Vagina (tissue), 2 donors: ENCODE measurements around the gene PAPOLB. TPM values are rescaled to one million over a fixed set of nuclear protein-coding genes. Genes with fewer than 3 reads are reported as not detected.

Source experiments
- DNase-seq, 2 donors: peaks; one replicate each; pipeline ENCODE4 v3.0.0-alpha.2; 2017; ENCODE audit errors: extremely low spot score in 2 of 2
- H3K27ac ChIP-seq: fragments of 200-600 bp; sonication (generic); one replicate; pipeline ENCODE4 v1.5.1; 2019
- H3K27me3 ChIP-seq: fragments of 200-600 bp; sonication (generic); one replicate; pipeline ENCODE4 v1.5.1; 2019
- H3K36me3 ChIP-seq, 2 donors: fragments of 200-600 bp; sonication (generic); one replicate each; pipeline ENCODE4 v1.5.1; 2017 to 2019
- H3K4me1 ChIP-seq: fragments of 200-600 bp; sonication (generic); one replicate; pipeline ENCODE4 v1.5.1; 2019
- H3K4me3 ChIP-seq, 2 donors: fragments of 200-600 bp; sonication (generic); 1 replicate in 1 of 2; 2 replicates in 1 of 2; pipeline ENCODE4 v1.5.1; 2016 to 2019
- H3K9me3 ChIP-seq: fragments of 200-600 bp; sonication (generic); one replicate; pipeline ENCODE4 v1.5.1; 2019
- POLR2A ChIP-seq, 2 donors: fragments of 450-650 bp; IDR thresholded peaks; one replicate each; pipeline ENCODE4 v1.6.1; 2017; ENCODE audit warnings: antibody characterized with exemption in 2 of 2, mild to moderate bottlenecking in 2 of 2, moderate library complexity in 2 of 2
- POLR2AphosphoS5 ChIP-seq, 2 donors: sonication (generic); formaldehyde crosslinking; IDR thresholded peaks; one replicate each; pipeline ENCODE4 v1.9.0; 2017; ENCODE audit warnings: antibody characterized with exemption in 2 of 2, mild to moderate bottlenecking in 2 of 2, low read depth in 1 of 2; ENCODE audit not compliant: insufficient read depth in 1 of 2
- intact Hi-C: fragments of 100-400 bp; cut with DNase I; formaldehyde crosslinking; loops from one replicate; pipeline ENCODE4 v1.15.1; 2023
- total RNA-seq: library from RNA; depleted of rRNA; stranded (reverse); fragments of >200 nt; gene quantifications from one replicate; pipeline ENCODE4 v1.2.3, GENCODE V29; 2016
- TF ChIP-seq, protein P1 (sequence below), 3 experiments: fragments of 450-650 bp in 2 of 3; fragments of 200-600 bp in 1 of 3; sonication (generic) in 1 of 3; IDR thresholded peaks; one replicate each; pipeline ENCODE4 v1.5.1; 2017 to 2019; ENCODE audit warnings: antibody characterized with exemption in 3 of 3, mild to moderate bottlenecking in 2 of 3, moderate library complexity in 2 of 3

Gene PAPOLB
- total RNA-seq, 1 donor from 2014 or later = not detected

DNA sequence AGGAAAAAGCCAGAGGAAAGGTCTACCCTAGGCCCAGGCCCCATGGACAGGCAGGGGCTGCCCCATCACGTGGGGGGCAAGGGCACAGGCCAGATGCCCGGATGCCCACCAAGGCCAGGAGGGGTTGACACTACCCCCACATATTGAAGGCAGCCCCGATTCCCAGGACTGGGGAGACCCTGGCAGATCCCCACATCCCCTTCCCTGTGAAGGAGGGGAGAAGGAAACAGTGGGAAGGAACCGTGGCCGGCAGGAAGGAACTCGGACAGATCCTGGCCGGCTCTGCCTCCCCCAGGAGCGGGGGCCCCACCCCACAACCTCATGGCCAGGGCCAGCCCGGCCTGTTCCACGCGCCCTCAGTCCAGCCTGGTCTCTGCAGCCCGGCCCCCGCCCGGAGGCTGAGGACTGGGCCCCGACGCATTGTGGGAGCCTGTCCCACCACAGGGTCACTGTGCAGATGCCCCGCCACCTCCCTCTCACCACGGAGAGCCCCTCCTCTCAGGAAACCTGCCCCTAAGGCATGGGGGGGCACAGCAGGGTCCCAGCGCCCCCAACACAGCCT is 41.3 kb downstream of the PAPOLB start:
- H3K36me3 ChIP-seq = no peaks in the 10 kb centered on the region
- no peaks in the 10 kb centered on the region for H3K9me3 ChIP-seq
- intact Hi-C loops = loop anchor here (10.0 kb wide), 1 partner anchor 64 kb away; the partner anchor contains the start of gene RADIL
- no peak overlapping the region for H3K4me3 ChIP-seq
- no peak for DNase-seq
- H3K27ac ChIP-seq = no peak overlapping the region
- H3K4me1 ChIP-seq = peaks cover 9% of the 10 kb centered on the region
- TF ChIP-seq POLR2AphosphoS5 (IDR thresholded peaks at IDR 0.05; ENCODE audit: insufficient read depth in 1 of 2, low read depth in 1 of 2) (no peak), POLR2A (IDR thresholded peaks at IDR 0.05) (no peak)
- TF ChIP-seq, protein P1, sequence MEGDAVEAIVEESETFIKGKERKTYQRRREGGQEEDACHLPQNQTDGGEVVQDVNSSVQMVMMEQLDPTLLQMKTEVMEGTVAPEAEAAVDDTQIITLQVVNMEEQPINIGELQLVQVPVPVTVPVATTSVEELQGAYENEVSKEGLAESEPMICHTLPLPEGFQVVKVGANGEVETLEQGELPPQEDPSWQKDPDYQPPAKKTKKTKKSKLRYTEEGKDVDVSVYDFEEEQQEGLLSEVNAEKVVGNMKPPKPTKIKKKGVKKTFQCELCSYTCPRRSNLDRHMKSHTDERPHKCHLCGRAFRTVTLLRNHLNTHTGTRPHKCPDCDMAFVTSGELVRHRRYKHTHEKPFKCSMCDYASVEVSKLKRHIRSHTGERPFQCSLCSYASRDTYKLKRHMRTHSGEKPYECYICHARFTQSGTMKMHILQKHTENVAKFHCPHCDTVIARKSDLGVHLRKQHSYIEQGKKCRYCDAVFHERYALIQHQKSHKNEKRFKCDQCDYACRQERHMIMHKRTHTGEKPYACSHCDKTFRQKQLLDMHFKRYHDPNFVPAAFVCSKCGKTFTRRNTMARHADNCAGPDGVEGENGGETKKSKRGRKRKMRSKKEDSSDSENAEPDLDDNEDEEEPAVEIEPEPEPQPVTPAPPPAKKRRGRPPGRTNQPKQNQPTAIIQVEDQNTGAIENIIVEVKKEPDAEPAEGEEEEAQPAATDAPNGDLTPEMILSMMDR (IDR thresholded peaks at IDR 0.05) = no peak
- H3K27me3 ChIP-seq = no peaks in the 10 kb centered on the region

DNA sequence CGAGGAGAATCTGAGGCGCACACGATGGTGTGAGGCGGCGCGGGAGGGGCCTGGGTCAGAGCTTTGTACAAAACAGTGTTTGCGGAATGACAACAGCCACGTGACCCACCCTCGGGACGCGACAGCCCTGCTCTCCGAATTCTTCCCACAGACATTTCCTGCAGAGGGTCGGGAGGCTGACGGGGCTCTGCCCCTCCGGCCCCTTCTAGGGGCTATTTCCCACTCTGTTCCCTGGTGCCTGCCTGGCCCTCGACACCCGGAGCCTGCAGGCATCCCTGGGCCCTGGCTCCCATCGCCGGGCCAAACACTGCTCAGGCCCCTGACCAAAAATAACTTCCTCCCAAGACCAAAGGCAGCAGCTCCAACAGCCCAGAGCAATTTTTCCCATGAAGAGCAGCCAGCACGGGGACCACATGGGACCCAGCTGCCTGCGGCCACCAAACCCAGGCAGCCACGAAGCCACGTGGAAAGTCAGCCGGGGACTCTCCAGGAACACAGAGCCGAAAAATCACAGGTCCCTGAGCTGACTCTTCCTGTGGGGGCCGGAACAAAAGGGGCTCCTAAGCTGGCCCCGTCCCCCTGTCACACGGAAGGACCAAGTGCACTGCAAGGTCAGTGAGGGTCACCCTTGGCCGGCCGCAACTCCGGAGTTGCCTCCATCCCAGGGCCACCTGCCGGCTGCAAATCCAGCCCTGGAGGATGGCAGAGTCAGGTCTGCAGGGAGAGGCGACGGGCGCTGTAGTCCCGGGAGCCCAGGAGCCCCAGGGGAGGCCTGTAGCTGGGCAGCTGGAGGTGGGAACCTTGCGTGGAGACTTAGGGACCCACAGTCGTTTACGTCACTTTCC is 42.0 kb downstream of the PAPOLB start:
- Histone ChIP-seq H3K27ac (peak overlapping the region; percentile 2), H3K9me3 (no peaks in the 10 kb centered on the region), H3K27me3 (no peaks in the 10 kb centered on the region), H3K36me3 (no peaks in the 10 kb centered on the region), H3K4me3 (no peak overlapping the region), H3K4me1 (peaks cover 9% of the 10 kb centered on the region)
- no peak for DNase-seq
- TF ChIP-seq, protein P1 (IDR thresholded peaks at IDR 0.05) = no peak
- TF ChIP-seq POLR2A (IDR thresholded peaks at IDR 0.05) = no peak
- TF ChIP-seq POLR2AphosphoS5 (IDR thresholded peaks at IDR 0.05; ENCODE audit: insufficient read depth in 1 of 2, low read depth in 1 of 2) = no peak
- intact Hi-C loops = loop anchor here (10.0 kb wide), 1 partner anchor 65 kb away; the partner anchor contains the start of gene RADIL

DNA sequence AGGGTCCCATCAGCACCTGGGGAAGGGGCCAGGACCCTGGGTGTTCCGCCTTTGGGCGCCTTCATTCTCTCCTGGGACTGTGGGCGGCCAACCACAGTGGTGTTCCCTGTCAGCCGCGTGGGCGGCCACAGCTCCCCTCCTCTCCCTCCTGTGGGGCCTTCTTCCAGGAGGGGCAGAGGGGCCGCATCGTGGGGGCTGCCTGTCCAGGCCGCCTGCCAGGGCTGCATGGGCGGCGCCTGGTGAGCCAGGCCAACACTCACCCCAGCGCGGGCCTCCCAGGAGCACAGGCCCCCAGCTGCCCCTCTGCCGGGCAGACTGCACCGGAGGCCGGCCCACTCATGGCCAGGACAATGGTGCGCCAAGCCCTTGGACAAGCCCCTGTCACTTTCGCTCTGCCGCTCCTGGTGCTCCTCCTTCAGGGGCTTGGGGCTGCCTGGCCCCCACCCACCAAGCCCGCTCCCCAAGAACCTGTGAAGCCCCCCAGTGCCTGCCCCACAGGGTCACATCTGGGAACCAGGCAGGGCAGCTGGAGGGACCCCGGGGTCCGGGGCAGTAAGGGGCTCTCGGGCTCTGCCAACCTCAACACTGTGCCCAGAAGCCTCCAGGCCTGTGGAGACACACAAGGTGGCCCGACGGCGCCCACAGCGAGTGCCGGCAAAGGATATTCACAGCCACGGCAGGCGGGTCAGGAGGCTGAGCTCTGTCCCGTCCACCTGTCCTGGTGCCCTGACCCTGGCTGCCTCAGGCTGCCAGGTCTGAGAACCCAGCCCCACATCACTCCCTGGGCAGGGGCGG is 43.6 kb downstream of the PAPOLB start:
- H3K4me1 ChIP-seq = peaks cover 9% of the 10 kb centered on the region
- no peak overlapping the region for H3K27ac ChIP-seq
- H3K36me3 ChIP-seq = no peaks in the 10 kb centered on the region
- TF ChIP-seq, protein P1 (IDR thresholded peaks at IDR 0.05) = no peak
- no peak for TF ChIP-seq POLR2AphosphoS5 (IDR thresholded peaks at IDR 0.05; ENCODE audit: insufficient read depth in 1 of 2, low read depth in 1 of 2)
- TF ChIP-seq POLR2A (IDR thresholded peaks at IDR 0.05) = no peak
- H3K4me3 ChIP-seq = no peak overlapping the region
- intact Hi-C loops = no loop called here
- DNase-seq = no peak
- no peaks in the 10 kb centered on the region for H3K27me3 ChIP-seq
- H3K9me3 ChIP-seq = no peaks in the 10 kb centered on the region

DNA sequence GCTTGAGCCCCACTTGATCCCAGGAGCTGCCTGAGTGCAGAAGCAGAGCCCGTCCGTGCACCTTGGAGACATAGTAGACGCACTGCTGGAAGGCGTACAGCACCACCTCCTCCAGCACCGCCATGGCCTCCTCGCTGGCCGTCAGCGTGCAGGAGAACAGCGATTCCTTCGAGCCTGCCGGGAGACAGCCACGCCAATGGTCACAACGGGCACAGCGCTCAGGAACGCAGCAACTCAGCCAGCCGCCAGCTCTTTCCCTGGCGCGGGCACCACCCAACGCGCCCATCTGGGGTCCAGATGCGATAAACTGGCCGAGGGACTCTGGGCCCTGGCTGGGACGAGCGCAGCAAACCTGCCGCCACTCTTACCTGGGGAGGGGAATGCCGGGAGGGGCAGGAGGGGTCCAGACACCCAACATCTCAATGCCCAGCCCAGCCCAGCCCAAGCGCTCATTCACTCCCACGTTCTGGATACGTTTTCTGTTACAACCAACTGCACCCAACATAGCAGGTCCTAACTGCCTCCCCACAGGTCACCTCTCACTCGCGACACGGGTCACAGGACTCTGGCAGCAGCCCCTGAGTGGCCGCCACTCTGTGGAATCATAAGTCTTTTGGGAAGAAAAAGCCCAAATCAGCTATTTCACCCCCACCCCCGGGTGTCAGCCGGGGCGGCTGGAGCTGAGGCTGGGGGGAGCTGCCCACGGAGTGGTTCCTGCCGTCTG is 44.5 kb downstream of the PAPOLB start:
- Histone ChIP-seq H3K36me3 (no peaks in the 10 kb centered on the region), H3K4me3 (no peak overlapping the region), H3K9me3 (no peaks in the 10 kb centered on the region), H3K4me1 (peaks cover 9% of the 10 kb centered on the region), H3K27me3 (no peaks in the 10 kb centered on the region), H3K27ac (no peak overlapping the region)
- DNase-seq = no peak
- intact Hi-C loops = no loop called here
- TF ChIP-seq POLR2AphosphoS5 (IDR thresholded peaks at IDR 0.05; ENCODE audit: insufficient read depth in 1 of 2, low read depth in 1 of 2) (no peak), POLR2A (IDR thresholded peaks at IDR 0.05) (no peak)
- TF ChIP-seq, protein P1 (IDR thresholded peaks at IDR 0.05) = no peak
